Keratinocyte (primary cell): ENCODE results near the gene SATB2. TPM values are rescaled to one million over a fixed set of nuclear protein-coding genes. Genes with fewer than 3 reads are reported as not detected.

Source experiments
- DNase-seq: peaks from one replicate; pipeline ENCODE4 v3.0.0-alpha.2; 2011; ENCODE audit warnings: low read depth, missing footprints, low spot score
- FAIRE-seq: peaks from 2 replicates; lab custom pipeline; 2011; peaks lifted over from hg19 to GRCh38; lab: Jason Lieb, UNC
- H2AFZ ChIP-seq: 2 replicates; pipeline ENCODE4 v1.6.0; 2012; ENCODE audit warnings: low read length, control low read depth, inconsistent platforms; ENCODE audit not compliant: control insufficient read depth
- H3K27ac ChIP-seq: 2 replicates; pipeline ENCODE4 v1.5.1; 2011; ENCODE audit warnings: low read length; ENCODE audit not compliant: control insufficient read depth, insufficient read depth
- H3K27me3 ChIP-seq: 3 replicates; pipeline ENCODE4 v1.6.0; 2011; ENCODE audit warnings: low read length; ENCODE audit not compliant: control insufficient read depth, insufficient read depth; ENCODE audit errors: extremely low read depth
- H3K36me3 ChIP-seq, 2 experiments: 2 replicates in 1 of 2; 3 replicates in 1 of 2; pipeline ENCODE4 v1.5.1; 2011; ENCODE audit warnings: low read length in 2 of 2, mild to moderate bottlenecking in 1 of 2; ENCODE audit not compliant: control insufficient read depth in 2 of 2, insufficient read depth in 2 of 2; ENCODE audit errors: extremely low read depth in 1 of 2
- H3K4me1 ChIP-seq: 3 replicates; pipeline ENCODE4 v1.5.1; 2011; ENCODE audit warnings: low read length; ENCODE audit not compliant: control insufficient read depth, insufficient read depth; ENCODE audit errors: extremely low read depth
- H3K4me2 ChIP-seq: 3 replicates; pipeline ENCODE4 v1.6.0; 2011; ENCODE audit warnings: low read depth, low read length; ENCODE audit not compliant: control insufficient read depth, insufficient read depth; ENCODE audit errors: extremely low read depth
- H3K4me3 ChIP-seq, 3 experiments: fragments of 200-600 bp in 1 of 3; sonication (generic) in 1 of 3; 2 replicates in 2 of 3; 3 replicates in 1 of 3; pipeline ENCODE4 v1.5.1; 2011 to 2016; ENCODE audit warnings: low read length in 3 of 3, mild to moderate bottlenecking in 3 of 3, control low read depth in 2 of 3, inconsistent platforms in 1 of 3, low read depth in 1 of 3, mixed read lengths in 1 of 3, mixed run types in 1 of 3, moderate library complexity in 1 of 3; ENCODE audit not compliant: control insufficient read depth in 2 of 3, insufficient read depth in 2 of 3; ENCODE audit errors: extremely low read depth in 1 of 3
- H3K79me2 ChIP-seq: 2 replicates; pipeline ENCODE4 v1.6.0; 2012; ENCODE audit warnings: low read length; ENCODE audit not compliant: control insufficient read depth, insufficient read depth
- H3K9ac ChIP-seq: 3 replicates; pipeline ENCODE4 v1.6.0; 2011; ENCODE audit warnings: low read length; ENCODE audit not compliant: control insufficient read depth, insufficient read depth; ENCODE audit errors: extremely low read depth
- H3K9me1 ChIP-seq: 3 replicates; pipeline ENCODE4 v1.6.0; 2011; ENCODE audit warnings: low read length; ENCODE audit not compliant: control insufficient read depth, insufficient read depth; ENCODE audit errors: extremely low read depth
- H3K9me3 ChIP-seq: 2 replicates; pipeline ENCODE4 v1.5.1; 2012; ENCODE audit warnings: low read depth, low read length; ENCODE audit not compliant: control insufficient read depth
- H4K20me1 ChIP-seq: 3 replicates; pipeline ENCODE4 v1.6.0; 2011; ENCODE audit warnings: low read length; ENCODE audit not compliant: control insufficient read depth, insufficient read depth; ENCODE audit errors: extremely low read depth
- EZH2 ChIP-seq: IDR thresholded peaks from one replicate; pipeline ENCODE4 v1.6.1; 2012; ENCODE audit warnings: inconsistent platforms, mild to moderate bottlenecking, low read length, moderate library complexity
- dilution Hi-C: fragments of 300-500 bp; cut with MboI; formaldehyde crosslinking; loops from one replicate; pipeline ENCODE4 v1.7.0; 2020; ENCODE audit warnings: low sequenced_read_pairs; ENCODE audit not compliant: extremely low pct_ligation_motif_present
- polyA plus RNA-seq, 5 experiments: library from polyadenylated mRNA; depleted of rRNA in 3 of 5; stranded (reverse) in 3 of 5; stranded (forward) in 1 of 5; unstranded in 1 of 5; fragments of >200 nt; gene quantifications; 1 replicate in 1 of 5; 2 replicates in 3 of 5; 3 replicates in 1 of 5; pipeline versions ENCODE4 v1.2.1 to v1.2.3, GENCODE V29; 2011 to 2012; ENCODE audit warnings: missing spikeins in 2 of 5, low read depth in 1 of 5, low replicate concordance in 1 of 5
- TF ChIP-seq, protein P1 (sequence below), 3 experiments: IDR thresholded peaks in 1 of 3; conservative IDR thresholded peaks in 1 of 3; optimal IDR thresholded peaks in 1 of 3; 2 replicates in 2 of 3; 3 replicates in 1 of 3; pipeline versions ENCODE3 to v1.5.1; 2011; ENCODE audit warnings: low read length in 3 of 3, mild to moderate bottlenecking in 3 of 3, moderate library complexity in 2 of 3, control low read depth in 1 of 3, inconsistent platforms in 1 of 3; ENCODE audit not compliant: insufficient read depth in 2 of 3; ENCODE audit errors: extremely low read depth in 1 of 3

Gene SATB2
- polyA plus RNA-seq, 1 donor (not counting 4 experiments of a cell fraction or from before 2014, with no cell fraction given): 1.4 TPM

DNA sequence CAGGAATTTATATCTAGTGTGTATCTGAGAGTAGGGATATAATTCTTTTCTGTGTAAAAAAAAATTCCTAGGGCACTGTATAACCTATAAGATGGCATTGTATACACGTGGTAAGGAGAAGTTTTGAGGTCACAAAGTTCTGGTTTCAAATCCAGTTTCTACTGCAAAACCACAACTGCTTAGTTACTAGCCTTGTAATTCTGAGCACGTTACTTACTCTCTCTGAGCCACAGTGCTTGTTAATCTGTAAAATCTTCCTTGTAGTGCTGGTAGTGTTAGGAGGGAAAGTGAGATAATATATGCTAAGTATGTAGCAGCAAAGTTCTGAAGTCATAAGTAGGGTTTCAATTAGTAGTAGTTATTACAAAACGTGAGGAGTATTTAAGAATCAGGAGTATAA lies 175.4 kb downstream of the SATB2 start:
- Histone ChIP-seq H3K27ac (no peak overlapping the region), H3K36me3 (no peaks in the 10 kb centered on the region), H3K4me2 (no peak overlapping the region), H4K20me1 (no peaks in the 10 kb centered on the region), H3K27me3 (no peaks in the 10 kb centered on the region), H3K4me3 (no peak overlapping the region), H3K9me1 (no peaks in the 10 kb centered on the region), H3K9ac (no peak overlapping the region), H3K4me1 (no peaks in the 10 kb centered on the region), H3K79me2 (no peaks in the 10 kb centered on the region), H2AFZ (no peak overlapping the region), H3K9me3 (no peaks in the 10 kb centered on the region)
- FAIRE-seq (no peak), DNase-seq (no peak)
- dilution Hi-C loops: no loop called here
- TF ChIP-seq, protein P1, sequence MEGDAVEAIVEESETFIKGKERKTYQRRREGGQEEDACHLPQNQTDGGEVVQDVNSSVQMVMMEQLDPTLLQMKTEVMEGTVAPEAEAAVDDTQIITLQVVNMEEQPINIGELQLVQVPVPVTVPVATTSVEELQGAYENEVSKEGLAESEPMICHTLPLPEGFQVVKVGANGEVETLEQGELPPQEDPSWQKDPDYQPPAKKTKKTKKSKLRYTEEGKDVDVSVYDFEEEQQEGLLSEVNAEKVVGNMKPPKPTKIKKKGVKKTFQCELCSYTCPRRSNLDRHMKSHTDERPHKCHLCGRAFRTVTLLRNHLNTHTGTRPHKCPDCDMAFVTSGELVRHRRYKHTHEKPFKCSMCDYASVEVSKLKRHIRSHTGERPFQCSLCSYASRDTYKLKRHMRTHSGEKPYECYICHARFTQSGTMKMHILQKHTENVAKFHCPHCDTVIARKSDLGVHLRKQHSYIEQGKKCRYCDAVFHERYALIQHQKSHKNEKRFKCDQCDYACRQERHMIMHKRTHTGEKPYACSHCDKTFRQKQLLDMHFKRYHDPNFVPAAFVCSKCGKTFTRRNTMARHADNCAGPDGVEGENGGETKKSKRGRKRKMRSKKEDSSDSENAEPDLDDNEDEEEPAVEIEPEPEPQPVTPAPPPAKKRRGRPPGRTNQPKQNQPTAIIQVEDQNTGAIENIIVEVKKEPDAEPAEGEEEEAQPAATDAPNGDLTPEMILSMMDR (optimal IDR thresholded peaks at IDR 0.05 in 1 of 3, IDR thresholded peaks at IDR 0.05 in 1 of 3, conservative IDR thresholded peaks at IDR 0.05 in 1 of 3; ENCODE audit: extremely low read depth in 1 of 3, insufficient read depth in 2 of 3, low read length in 3 of 3): no peak
- TF ChIP-seq EZH2: no peak

DNA sequence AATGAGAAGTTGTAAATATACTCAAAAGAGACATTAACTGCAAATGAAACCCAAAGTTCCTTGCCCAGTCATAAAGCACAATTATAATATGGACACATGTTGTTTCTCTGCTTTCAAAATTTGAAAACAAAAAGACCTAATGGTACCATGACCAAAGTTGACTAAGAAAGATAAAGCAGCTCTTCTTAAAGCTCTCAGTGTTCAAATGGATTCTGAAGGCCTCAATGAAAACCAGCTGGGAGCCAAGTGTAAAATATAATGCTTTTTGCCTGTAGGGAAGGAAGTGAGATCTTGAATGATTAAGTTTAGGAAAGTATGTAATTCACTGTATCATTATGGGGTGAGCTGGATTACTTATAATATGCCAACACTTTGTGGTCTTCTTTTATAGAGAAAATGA lies 178.6 kb downstream of the SATB2 start:
- no peak overlapping the region for H3K4me3 ChIP-seq
- no peaks in the 10 kb centered on the region for H3K9me1 ChIP-seq
- no peaks in the 10 kb centered on the region for H3K36me3 ChIP-seq
- TF ChIP-seq, protein P1 (optimal IDR thresholded peaks at IDR 0.05 in 1 of 3, IDR thresholded peaks at IDR 0.05 in 1 of 3, conservative IDR thresholded peaks at IDR 0.05 in 1 of 3; ENCODE audit: extremely low read depth in 1 of 3, insufficient read depth in 2 of 3, low read length in 3 of 3): no peak
- no peak for TF ChIP-seq EZH2
- no peak overlapping the region for H3K9ac ChIP-seq
- no peaks in the 10 kb centered on the region for H3K9me3 ChIP-seq
- no peak for DNase-seq
- H3K79me2 ChIP-seq: no peaks in the 10 kb centered on the region
- no peaks in the 10 kb centered on the region for H4K20me1 ChIP-seq
- H3K4me1 ChIP-seq: no peaks in the 10 kb centered on the region
- FAIRE-seq: no peak
- no peak overlapping the region for H3K27ac ChIP-seq
- no peak overlapping the region for H3K4me2 ChIP-seq
- dilution Hi-C loops: no loop called here
- H2AFZ ChIP-seq: no peak overlapping the region
- H3K27me3 ChIP-seq: no peaks in the 10 kb centered on the region
